DND-41 (cell line): ENCODE data around the gene IFIT1B.

ENCODE experiments used
- ATAC-seq: fragments of 200-7000 bp; cut with Tn5 transposase; 3 replicates; pipeline ENCODE4 v1.9.1; 2021; ENCODE audit warnings: low read depth; ENCODE audit not compliant: insufficient read depth
- DNase-seq: peaks from one replicate; pipeline ENCODE4 v3.0.0-alpha.2; 2020
- H2AFZ ChIP-seq: 2 replicates; pipeline ENCODE4 v1.6.0; 2012; ENCODE audit warnings: low read depth, low read length
- H3K27ac ChIP-seq: 2 replicates; pipeline ENCODE4 v1.5.1; 2012; ENCODE audit warnings: low read length, inconsistent platforms
- H3K27me3 ChIP-seq: fragments of 200-600 bp; sonication (generic); 2 replicates; pipeline ENCODE4 v1.6.0; 2012; ENCODE audit warnings: low read length, mild to moderate bottlenecking, inconsistent platforms; ENCODE audit not compliant: insufficient read depth, poor library complexity
- H3K36me3 ChIP-seq: 2 replicates; pipeline ENCODE4 v1.5.1; 2012; ENCODE audit warnings: low read length, inconsistent platforms; ENCODE audit not compliant: insufficient read depth
- H3K4me1 ChIP-seq: 2 replicates; pipeline ENCODE4 v1.5.1; 2012; ENCODE audit warnings: mild to moderate bottlenecking, low read length; ENCODE audit not compliant: insufficient read depth
- H3K4me2 ChIP-seq: 2 replicates; pipeline ENCODE4 v1.6.0; 2012; ENCODE audit warnings: mild to moderate bottlenecking, moderate library complexity, low read length, inconsistent platforms; ENCODE audit not compliant: insufficient read depth
- H3K4me3 ChIP-seq, 2 experiments: fragments of 200-600 bp in 1 of 2; shearing (Covaris generic) in 1 of 2; 2 replicates each; pipeline ENCODE4 v1.5.1; 2012 to 2016; ENCODE audit warnings: inconsistent platforms in 2 of 2, low read length in 2 of 2, mild to moderate bottlenecking in 2 of 2, low read depth in 1 of 2, moderate library complexity in 1 of 2
- H3K79me2 ChIP-seq: 2 replicates; pipeline ENCODE4 v1.6.0; 2012; ENCODE audit warnings: low read length, inconsistent platforms; ENCODE audit not compliant: insufficient read depth
- H3K9ac ChIP-seq: 2 replicates; pipeline ENCODE4 v1.6.0; 2012; ENCODE audit warnings: low read depth, mild to moderate bottlenecking, inconsistent platforms, low read length, moderate library complexity
- H3K9me3 ChIP-seq: 2 replicates; pipeline ENCODE4 v1.5.1; 2012; ENCODE audit warnings: low read length, moderate library complexity, mild to moderate bottlenecking, inconsistent platforms; ENCODE audit not compliant: insufficient read depth, severe bottlenecking
- H4K20me1 ChIP-seq: 2 replicates; pipeline ENCODE4 v1.6.0; 2012; ENCODE audit warnings: low read length; ENCODE audit not compliant: insufficient read depth
- CTCF ChIP-seq: IDR thresholded peaks from 2 replicates; pipeline ENCODE4 v1.5.1; 2012; ENCODE audit warnings: borderline replicate concordance, low read length, moderate library complexity, mild to moderate bottlenecking; ENCODE audit not compliant: poor library complexity, severe bottlenecking; ENCODE audit errors: extremely low read depth
- EZH2 ChIP-seq: IDR thresholded peaks from 3 replicates; pipeline ENCODE4 v1.6.1; 2012; ENCODE audit warnings: borderline replicate concordance, low read depth, mild to moderate bottlenecking, moderate library complexity, low read length, inconsistent platforms; ENCODE audit not compliant: severe bottlenecking

Gene IFIT1B

DNA sequence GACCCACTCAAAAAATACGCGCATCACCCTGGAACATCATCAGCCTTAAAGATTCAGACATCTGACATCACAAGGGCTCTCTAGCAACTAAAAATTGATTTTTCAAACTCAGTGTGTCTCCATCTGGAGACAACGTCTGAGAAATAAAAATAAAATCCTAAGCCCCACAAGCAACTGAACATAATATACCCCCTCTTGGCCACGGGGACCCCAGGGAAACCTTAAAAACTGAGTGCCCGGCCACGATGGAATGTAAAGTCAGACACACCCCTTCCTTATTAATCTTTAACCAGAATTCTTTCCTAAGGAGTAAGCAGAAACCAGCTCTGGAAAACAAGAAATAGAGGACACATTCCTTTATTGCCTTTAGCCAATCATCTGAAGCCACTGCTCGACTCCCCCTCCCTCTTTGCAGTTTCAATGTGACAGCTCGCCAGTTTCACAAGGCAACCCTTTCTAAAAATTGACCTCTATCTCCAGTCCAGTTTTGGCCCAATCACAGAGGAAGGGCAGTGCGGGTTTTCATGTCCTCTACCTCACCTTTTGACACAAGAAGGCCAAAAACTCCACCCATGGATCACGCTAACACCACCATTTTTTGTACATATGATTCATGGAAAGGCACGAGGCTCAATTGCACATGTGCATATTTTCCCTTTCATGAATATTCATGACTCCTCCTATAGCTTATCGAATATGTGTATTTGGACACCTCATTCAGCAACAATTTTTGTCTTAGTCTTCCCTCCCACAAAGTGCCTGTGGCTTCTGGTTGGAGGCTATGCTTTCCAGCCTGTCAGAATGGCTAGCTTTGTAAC, 25.9 kb upstream of the IFIT1B start:
- ATAC-seq (no peak), DNase-seq (no peak)
- no peak overlapping the region for H3K4me3 ChIP-seq

GRCh38 chr10:89352802-89353201, 25.1 kb upstream of the IFIT1B start:
- no peaks in the 10 kb centered on the region for H3K27me3 ChIP-seq
- DNase-seq: no peak
- H4K20me1 ChIP-seq: no peaks in the 10 kb centered on the region
- ATAC-seq: no peak
- no peak for TF ChIP-seq EZH2
- TF ChIP-seq CTCF: no peak
- no peak overlapping the region for H3K27ac ChIP-seq
- no peaks in the 10 kb centered on the region for H3K4me1 ChIP-seq
- no peak overlapping the region for H2AFZ ChIP-seq
- no peak overlapping the region for H3K4me2 ChIP-seq
- no peaks in the 10 kb centered on the region for H3K36me3 ChIP-seq
- no peak overlapping the region for H3K9ac ChIP-seq
- H3K9me3 ChIP-seq: no peaks in the 10 kb centered on the region
- H3K4me3 ChIP-seq: no peak overlapping the region
- H3K79me2 ChIP-seq: no peaks in the 10 kb centered on the region

More for the DNA sequence above, 25.9 kb upstream of the IFIT1B start:
- Histone ChIP-seq H3K36me3 (no peaks in the 10 kb centered on the region), H3K9me3 (no peaks in the 10 kb centered on the region), H3K9ac (no peak overlapping the region), H3K79me2 (no peaks in the 10 kb centered on the region), H3K27me3 (no peaks in the 10 kb centered on the region), H2AFZ (no peak overlapping the region), H3K4me1 (no peaks in the 10 kb centered on the region), H3K4me2 (no peak overlapping the region), H3K27ac (no peak overlapping the region), H4K20me1 (no peaks in the 10 kb centered on the region)
- no peak for TF ChIP-seq CTCF
- no peak for TF ChIP-seq EZH2

DNA sequence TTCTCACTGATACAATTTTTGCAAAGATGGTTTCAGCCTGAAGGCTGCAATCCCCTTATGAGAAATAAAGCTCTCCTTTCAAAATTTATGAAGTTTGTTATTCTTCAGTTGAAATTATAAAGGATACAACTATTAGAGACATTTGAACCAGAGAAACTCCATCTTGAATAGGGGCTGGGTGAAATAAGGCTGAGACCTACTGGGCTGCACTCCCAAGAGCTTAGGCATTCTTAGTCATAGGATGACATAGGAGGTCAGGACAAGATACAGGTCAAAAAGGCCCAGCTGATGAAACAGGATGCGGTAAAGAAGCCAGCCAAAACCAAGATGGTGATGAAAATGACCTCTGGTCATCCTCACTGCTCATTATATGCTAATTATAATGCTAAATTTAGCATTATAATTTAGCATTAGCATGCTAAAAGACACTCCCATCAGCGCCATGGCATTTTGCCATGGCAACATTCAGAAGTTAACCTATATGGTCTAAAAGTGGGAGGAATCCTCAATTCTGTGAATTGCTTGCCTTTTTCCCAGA, 22.4 kb upstream of the IFIT1B start:
- Histone ChIP-seq H3K4me1 (no peaks in the 10 kb centered on the region), H3K4me3 (no peak overlapping the region), H3K79me2 (no peaks in the 10 kb centered on the region), H4K20me1 (no peaks in the 10 kb centered on the region), H3K27me3 (no peaks in the 10 kb centered on the region), H3K9ac (no peak overlapping the region), H3K27ac (no peak overlapping the region), H2AFZ (no peak overlapping the region), H3K9me3 (no peaks in the 10 kb centered on the region), H3K36me3 (no peaks in the 10 kb centered on the region), H3K4me2 (no peak overlapping the region)
- ATAC-seq (no peak), DNase-seq (no peak)
- TF ChIP-seq CTCF (no peak), EZH2 (no peak)
